PC-3 (cell line): ENCODE results near the gene IL17REL.

Experiments used
- EZH2 ChIP-seq: fragments of 300-600 bp; sonication (generic); IDR thresholded peaks from one replicate; pipeline ENCODE4 v1.6.1; 2017; ENCODE audit warnings: antibody characterized with exemption, mild to moderate bottlenecking, low read length; ENCODE audit not compliant: unreplicated experiment
- EZH2phosphoT487 ChIP-seq: fragments of 300-600 bp; sonication (generic); IDR thresholded peaks from 2 replicates; pipeline ENCODE4 v1.6.1; 2018; ENCODE audit warnings: mild to moderate bottlenecking, antibody characterized with exemption, low read length, borderline replicate concordance
- TF ChIP-seq, protein P1 (sequence below): fragments of 300-600 bp; sonication (generic); conservative IDR thresholded peaks from 2 replicates; pipeline ENCODE4 v1.5.1; 2017; ENCODE audit warnings: antibody characterized with exemption, low read depth, mild to moderate bottlenecking, low read length

DNA sequence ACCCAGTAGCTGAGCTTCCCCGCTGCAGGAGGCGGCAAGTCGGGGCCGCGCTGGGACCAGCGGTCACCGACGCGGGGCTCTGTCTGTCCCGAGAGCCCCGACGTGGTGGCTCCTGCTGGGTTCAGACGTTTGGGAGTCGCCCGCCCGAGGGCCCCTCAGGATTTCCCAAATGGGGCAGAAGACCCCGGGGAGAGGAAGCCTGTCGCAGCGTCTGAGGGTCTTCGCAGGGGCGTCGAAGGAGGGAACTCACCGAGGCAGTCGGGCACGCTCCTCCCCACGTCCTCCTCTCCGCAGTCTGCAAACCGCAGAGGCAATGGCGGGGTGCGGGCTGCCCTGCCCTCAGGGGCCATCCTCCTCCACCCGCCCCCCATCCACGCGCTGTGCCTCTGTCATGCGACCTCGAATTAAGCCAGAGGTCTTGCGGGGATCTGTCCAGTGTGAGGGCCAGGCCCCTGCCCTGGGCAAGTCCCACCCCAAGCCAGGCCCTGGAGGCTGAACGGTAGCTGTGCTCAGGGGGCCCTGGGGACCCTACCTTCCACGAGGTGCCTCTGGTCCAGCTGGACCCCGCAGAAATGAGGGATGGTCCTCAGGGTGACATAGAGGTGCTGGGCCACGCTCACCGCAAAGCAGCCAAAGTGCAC, 12.5 kb downstream of the IL17REL start:
- TF ChIP-seq, protein P1, sequence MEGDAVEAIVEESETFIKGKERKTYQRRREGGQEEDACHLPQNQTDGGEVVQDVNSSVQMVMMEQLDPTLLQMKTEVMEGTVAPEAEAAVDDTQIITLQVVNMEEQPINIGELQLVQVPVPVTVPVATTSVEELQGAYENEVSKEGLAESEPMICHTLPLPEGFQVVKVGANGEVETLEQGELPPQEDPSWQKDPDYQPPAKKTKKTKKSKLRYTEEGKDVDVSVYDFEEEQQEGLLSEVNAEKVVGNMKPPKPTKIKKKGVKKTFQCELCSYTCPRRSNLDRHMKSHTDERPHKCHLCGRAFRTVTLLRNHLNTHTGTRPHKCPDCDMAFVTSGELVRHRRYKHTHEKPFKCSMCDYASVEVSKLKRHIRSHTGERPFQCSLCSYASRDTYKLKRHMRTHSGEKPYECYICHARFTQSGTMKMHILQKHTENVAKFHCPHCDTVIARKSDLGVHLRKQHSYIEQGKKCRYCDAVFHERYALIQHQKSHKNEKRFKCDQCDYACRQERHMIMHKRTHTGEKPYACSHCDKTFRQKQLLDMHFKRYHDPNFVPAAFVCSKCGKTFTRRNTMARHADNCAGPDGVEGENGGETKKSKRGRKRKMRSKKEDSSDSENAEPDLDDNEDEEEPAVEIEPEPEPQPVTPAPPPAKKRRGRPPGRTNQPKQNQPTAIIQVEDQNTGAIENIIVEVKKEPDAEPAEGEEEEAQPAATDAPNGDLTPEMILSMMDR, result no peak
- no peak for TF ChIP-seq EZH2
- no peak for TF ChIP-seq EZH2phosphoT487
